T-helper 17 cell (primary cell): ENCODE data around the gene GRIK2. TPM values are rescaled to one million over a fixed set of nuclear protein-coding genes. Genes with fewer than 3 reads are reported as not detected.

Source experiments
- ATAC-seq: fragments of 150-1000 bp; cut with Tn5 transposase; 2 replicates; pipeline ENCODE4 v1.10.0; 2021; ENCODE audit warnings: mild to moderate bottlenecking, moderate library complexity
- DNase-seq, 3 donors: peaks; one replicate each; pipeline versions ENCODE4 v3.0.0 to v3.0.0-alpha.2; 2020 to 2021
- H3K9me3 ChIP-seq: one replicate; pipeline ENCODE4 v1.7.0; 2013; ENCODE audit warnings: low read length, mild to moderate bottlenecking; ENCODE audit not compliant: control insufficient read depth, poor library complexity, severe bottlenecking
- H3K27ac Mint-ChIP-seq: one replicate; pipeline ENCODE4 v1.8.0; 2022; ENCODE audit warnings: mild to moderate bottlenecking, moderate library complexity, mixed read lengths
- H3K27me3 Mint-ChIP-seq: one replicate; pipeline ENCODE4 v1.8.0; 2022; ENCODE audit warnings: mixed read lengths
- H3K36me3 Mint-ChIP-seq: one replicate; pipeline ENCODE4 v1.8.0; 2022; ENCODE audit warnings: low read depth, mixed read lengths
- H3K4me1 Mint-ChIP-seq: one replicate; pipeline ENCODE4 v1.8.0; 2022; ENCODE audit warnings: mild to moderate bottlenecking, mixed read lengths
- H3K4me3 Mint-ChIP-seq: one replicate; pipeline ENCODE4 v1.8.0; 2022; ENCODE audit warnings: mild to moderate bottlenecking, moderate library complexity, mixed read lengths
- total RNA-seq, 4 donors: library from RNA in 2 of 4; stranded (reverse) in 2 of 4; gene quantifications; one replicate each; pipeline ENCODE4 v1.2.3 and lab custom pipeline; 2022 to 2026

Gene GRIK2
- total RNA-seq, 2 donors from 2014 or later, result not detected

DNA sequence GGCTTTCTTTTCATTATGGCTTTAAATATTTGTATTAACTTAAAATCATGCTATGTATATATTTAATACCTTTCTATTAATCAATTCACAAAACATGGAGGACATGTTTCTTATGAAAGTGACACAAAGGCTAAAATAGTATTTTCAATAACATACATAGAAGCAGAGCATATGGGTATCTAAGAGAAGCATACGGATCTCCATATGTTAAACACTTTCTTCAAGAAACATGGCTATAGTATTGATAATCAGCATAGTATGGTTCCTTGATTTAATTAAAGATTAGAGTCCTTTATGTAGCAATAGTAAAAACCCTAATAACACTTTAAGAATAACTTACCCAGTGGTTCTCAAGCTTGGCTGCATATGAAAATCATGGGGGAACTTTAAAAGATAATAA lies 58.5 kb downstream of the GRIK2 start:
- H3K9me3 ChIP-seq, result no peaks in the 10 kb centered on the region
- no peak for DNase-seq
- ATAC-seq, result no peak
- no peaks in the 10 kb centered on the region for H3K4me1 Mint-ChIP-seq
- H3K4me3 Mint-ChIP-seq, result no peak overlapping the region
- no peaks in the 10 kb centered on the region for H3K27me3 Mint-ChIP-seq
- H3K36me3 Mint-ChIP-seq, result no peaks in the 10 kb centered on the region
- H3K27ac Mint-ChIP-seq, result no peak overlapping the region

DNA sequence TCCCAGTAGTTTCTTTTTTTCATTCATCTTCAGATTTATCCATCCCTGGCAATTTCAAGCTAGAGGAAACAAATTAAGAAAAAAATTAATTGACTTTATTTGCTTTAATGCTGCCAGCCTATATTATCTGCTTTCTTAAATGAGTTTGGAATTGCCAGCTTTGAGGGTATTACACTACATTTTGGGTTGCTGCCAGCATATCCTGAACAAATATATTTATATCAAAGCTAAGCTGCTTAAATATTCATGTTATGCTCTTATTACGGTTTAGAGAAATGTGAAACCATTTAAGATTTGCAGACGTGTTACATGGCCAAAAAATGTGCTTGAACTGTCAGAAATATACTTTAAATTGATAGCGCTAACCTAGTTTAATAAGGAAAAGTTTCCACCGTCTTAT lies 59.7 kb downstream of the GRIK2 start:
- H3K36me3 Mint-ChIP-seq, result no peaks in the 10 kb centered on the region
- no peaks in the 10 kb centered on the region for H3K4me1 Mint-ChIP-seq
- H3K27me3 Mint-ChIP-seq, result no peaks in the 10 kb centered on the region
- no peak overlapping the region for H3K27ac Mint-ChIP-seq
- ATAC-seq (no peak), DNase-seq (no peak)
- no peaks in the 10 kb centered on the region for H3K9me3 ChIP-seq
- H3K4me3 Mint-ChIP-seq, result no peak overlapping the region

DNA sequence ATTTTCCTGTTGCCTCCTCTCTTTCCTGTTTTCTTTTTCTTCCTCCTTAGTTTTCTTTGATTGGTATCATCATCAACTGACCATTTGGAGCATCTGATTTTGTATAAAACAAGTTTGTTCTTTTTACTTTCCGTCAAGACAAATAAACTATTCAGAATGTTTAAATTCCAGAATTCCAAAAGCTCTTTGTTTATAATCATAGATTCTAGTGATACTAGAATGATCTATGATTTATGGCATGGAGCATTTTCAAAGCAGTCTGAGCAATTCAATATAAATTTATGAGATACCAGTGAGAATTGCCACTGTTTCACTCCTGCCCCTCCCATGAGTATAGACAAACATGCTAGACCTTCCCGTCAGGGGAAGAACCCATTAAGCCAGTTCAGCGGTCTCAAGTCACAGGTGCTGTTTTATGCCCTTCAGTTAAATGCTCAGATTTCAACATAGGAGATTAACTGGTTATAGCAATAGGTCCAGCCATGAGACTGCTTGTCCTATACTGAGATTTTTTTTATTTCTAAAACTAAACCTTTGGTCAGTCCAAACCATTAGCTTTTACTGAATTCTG lies 60.7 kb downstream of the GRIK2 start:
- H3K27me3 Mint-ChIP-seq, result no peaks in the 10 kb centered on the region
- H3K4me1 Mint-ChIP-seq, result no peaks in the 10 kb centered on the region
- no peak overlapping the region for H3K27ac Mint-ChIP-seq
- no peaks in the 10 kb centered on the region for H3K9me3 ChIP-seq
- ATAC-seq (no peak), DNase-seq (no peak)
- H3K4me3 Mint-ChIP-seq, result no peak overlapping the region
- no peaks in the 10 kb centered on the region for H3K36me3 Mint-ChIP-seq

DNA sequence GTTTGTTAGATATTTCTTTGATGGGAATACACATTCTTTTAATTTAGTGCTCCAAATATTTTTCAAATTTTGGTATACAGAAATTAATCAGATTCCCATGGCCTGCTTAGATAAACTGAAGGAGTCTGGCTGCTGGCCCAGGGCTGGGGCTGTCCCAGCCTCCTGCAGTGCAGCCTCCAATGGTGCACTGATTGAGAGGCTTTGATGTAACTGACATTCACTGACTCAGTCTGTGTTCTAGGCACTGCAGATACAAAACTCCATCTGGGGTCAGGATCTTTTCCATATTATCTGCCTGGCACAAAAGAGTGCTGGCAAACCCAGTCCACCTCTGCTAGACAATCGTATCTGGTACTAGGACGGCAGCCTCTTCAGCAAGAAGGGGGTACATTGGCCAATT lies 64.8 kb downstream of the GRIK2 start:
- DNase-seq (no peak), ATAC-seq (no peak)
- Mint-ChIP-seq H3K27me3 (no peaks in the 10 kb centered on the region), H3K27ac (no peak overlapping the region), H3K4me3 (no peak overlapping the region), H3K36me3 (no peaks in the 10 kb centered on the region), H3K4me1 (no peaks in the 10 kb centered on the region)
- H3K9me3 ChIP-seq, result no peaks in the 10 kb centered on the region

DNA sequence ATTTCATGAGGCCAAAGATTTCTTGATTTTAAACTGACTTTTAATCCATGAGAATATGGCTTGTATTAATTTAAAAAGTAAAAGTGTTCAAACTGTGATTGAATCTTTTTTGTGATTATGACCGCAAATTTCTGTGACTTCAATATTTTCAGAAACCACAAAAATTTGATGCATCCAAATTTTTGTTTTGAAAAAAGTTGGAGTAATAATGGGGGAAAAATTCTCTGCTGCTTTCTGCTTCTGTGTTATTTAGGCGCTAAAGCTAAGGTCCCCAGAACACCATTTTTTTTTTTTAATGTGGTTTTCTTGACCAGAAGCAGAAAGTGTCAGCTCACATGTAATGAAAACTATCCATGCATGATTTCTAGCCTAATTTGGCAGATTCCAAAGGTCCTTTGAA lies 65.3 kb downstream of the GRIK2 start:
- H3K4me1 Mint-ChIP-seq, result no peaks in the 10 kb centered on the region
- ATAC-seq, result no peak
- no peaks in the 10 kb centered on the region for H3K27me3 Mint-ChIP-seq
- no peaks in the 10 kb centered on the region for H3K36me3 Mint-ChIP-seq
- no peak overlapping the region for H3K4me3 Mint-ChIP-seq
- H3K9me3 ChIP-seq, result no peaks in the 10 kb centered on the region
- DNase-seq, result no peak
- H3K27ac Mint-ChIP-seq, result no peak overlapping the region

DNA sequence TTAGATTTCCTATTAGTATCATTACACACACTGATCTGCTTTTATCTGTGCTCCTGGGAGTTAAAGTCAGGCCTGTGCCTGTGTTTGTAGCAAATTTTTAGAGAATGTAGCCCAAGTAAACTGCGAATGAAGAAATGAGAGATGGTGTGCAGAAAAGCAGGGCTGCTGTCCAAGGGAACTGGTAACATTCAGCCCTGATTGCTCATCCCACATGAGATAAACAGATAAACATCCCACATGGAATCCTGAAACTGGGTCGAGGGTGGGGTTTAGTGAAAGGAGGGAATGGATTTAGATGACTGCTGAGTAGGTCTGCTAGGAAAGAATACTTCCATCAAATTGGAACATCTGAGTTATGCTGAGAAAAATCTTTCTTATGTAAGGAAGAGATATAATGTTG lies 69.1 kb downstream of the GRIK2 start:
- ATAC-seq, result no peak
- H3K4me3 Mint-ChIP-seq, result no peak overlapping the region
- no peaks in the 10 kb centered on the region for H3K4me1 Mint-ChIP-seq
- H3K9me3 ChIP-seq, result no peaks in the 10 kb centered on the region
- H3K36me3 Mint-ChIP-seq, result no peaks in the 10 kb centered on the region
- H3K27me3 Mint-ChIP-seq, result no peaks in the 10 kb centered on the region
- no peak for DNase-seq
- H3K27ac Mint-ChIP-seq, result no peak overlapping the region

DNA sequence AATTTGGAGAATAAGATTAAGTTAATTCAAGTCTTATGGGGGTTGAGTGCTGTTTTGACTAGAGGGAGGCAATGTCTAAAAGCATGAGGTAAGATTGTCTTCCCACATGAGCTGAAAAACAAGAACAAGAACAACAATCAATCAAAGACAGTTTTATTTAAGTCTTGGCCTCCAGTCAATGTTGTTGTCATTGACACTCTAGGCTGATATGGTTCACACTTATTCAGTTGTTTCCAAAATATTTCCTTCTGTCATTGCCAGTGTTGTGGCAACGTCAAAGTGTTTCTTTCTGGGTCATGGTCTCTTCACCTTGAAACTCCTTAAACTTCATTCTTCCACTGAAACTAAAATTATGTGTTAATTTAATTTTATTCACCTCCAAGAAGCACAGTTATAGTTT lies 72.4 kb downstream of the GRIK2 start:
- Mint-ChIP-seq H3K27ac (no peak overlapping the region), H3K4me1 (no peaks in the 10 kb centered on the region), H3K4me3 (no peak overlapping the region), H3K27me3 (no peaks in the 10 kb centered on the region), H3K36me3 (no peaks in the 10 kb centered on the region)
- H3K9me3 ChIP-seq, result no peaks in the 10 kb centered on the region
- no peak for ATAC-seq
- DNase-seq, result no peak

DNA sequence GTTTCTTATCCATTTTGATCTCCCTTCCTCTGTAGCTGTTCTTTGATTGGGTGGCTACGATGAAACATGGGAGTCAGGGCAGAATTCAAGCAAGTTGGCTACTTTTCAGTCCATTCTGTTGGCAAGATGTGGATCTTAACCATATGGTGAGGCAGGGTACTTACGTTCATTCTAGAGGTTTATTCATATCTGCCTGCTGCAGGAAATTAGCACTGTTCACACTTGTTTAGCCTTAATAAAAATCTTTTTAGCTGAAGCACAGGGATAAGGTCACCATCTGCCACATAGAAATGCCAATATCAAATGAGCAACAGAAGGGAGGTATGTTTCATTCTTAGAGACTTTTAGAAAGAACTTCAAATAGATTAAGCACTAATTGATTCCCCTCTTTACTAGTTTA lies 83.9 kb downstream of the GRIK2 start:
- Mint-ChIP-seq H3K4me3 (no peak overlapping the region), H3K27me3 (no peaks in the 10 kb centered on the region), H3K4me1 (no peaks in the 10 kb centered on the region), H3K27ac (no peak overlapping the region), H3K36me3 (no peaks in the 10 kb centered on the region)
- ATAC-seq (no peak), DNase-seq (no peak)
- no peaks in the 10 kb centered on the region for H3K9me3 ChIP-seq

DNA sequence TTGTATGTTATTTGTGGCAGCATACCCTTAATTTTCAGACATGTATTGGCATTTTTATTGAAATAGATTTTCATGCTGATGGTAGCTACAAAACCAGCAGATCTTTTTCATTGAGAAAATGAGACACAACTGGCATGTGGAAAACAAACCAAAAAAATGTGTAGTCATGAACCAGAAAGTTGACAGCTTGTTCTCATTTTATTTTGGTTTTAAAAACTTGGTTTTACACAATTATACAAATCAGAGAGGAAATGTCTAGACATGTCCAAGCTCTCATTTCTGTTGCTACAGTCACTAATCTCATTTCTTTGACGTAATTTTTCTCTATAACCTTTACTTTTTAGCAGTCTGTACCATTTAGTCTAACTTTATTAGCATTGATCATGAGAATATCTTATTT lies 85.4 kb downstream of the GRIK2 start:
- ATAC-seq (no peak), DNase-seq (no peak)
- H3K9me3 ChIP-seq, result no peaks in the 10 kb centered on the region
- Mint-ChIP-seq H3K27ac (no peak overlapping the region), H3K4me1 (no peaks in the 10 kb centered on the region), H3K4me3 (no peak overlapping the region), H3K36me3 (no peaks in the 10 kb centered on the region), H3K27me3 (no peaks in the 10 kb centered on the region)

DNA sequence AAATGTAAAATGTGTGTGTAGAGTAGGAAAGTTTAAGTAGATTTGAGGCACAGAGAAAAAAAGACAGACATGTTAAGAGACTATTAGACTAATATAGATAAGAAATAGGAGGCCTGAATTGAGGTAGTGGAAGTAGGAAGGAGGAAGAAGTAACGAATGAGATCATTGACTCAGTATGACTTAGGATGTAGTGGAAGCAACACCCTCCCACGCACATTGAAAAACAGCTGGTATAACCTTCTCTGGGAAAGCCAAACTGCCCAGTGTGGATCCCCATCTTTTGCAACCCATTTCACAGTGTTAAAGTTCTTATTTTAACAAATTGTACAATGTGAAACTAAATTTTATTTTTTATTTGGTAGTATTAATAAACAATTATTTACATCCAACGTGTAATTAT lies 89.1 kb downstream of the GRIK2 start:
- no peak for ATAC-seq
- Mint-ChIP-seq H3K4me1 (no peaks in the 10 kb centered on the region), H3K36me3 (no peaks in the 10 kb centered on the region), H3K27me3 (no peaks in the 10 kb centered on the region), H3K27ac (no peak overlapping the region), H3K4me3 (no peak overlapping the region)
- no peaks in the 10 kb centered on the region for H3K9me3 ChIP-seq
- no peak for DNase-seq

DNA sequence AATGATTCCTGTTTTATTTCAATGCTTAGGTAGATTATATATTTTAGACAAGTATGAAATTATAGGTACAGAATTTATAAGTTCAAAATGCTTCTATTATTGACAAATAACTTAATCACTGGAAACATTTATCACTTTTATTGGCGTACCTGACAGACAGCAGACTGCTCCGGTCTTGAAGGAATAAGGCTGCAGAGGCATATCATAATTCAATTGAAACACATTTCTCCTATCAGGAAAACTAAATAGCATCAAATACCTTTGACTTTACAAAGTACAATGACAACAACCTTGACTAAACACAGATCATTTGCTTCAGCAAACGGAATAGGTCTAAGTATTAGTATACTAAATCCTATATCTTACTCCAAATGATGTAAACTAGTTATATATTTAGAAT lies 91.3 kb downstream of the GRIK2 start:
- ATAC-seq (no peak), DNase-seq (no peak)
- no peaks in the 10 kb centered on the region for H3K4me1 Mint-ChIP-seq
- no peaks in the 10 kb centered on the region for H3K9me3 ChIP-seq
- no peak overlapping the region for H3K27ac Mint-ChIP-seq
- no peaks in the 10 kb centered on the region for H3K27me3 Mint-ChIP-seq
- no peaks in the 10 kb centered on the region for H3K36me3 Mint-ChIP-seq
- no peak overlapping the region for H3K4me3 Mint-ChIP-seq

DNA sequence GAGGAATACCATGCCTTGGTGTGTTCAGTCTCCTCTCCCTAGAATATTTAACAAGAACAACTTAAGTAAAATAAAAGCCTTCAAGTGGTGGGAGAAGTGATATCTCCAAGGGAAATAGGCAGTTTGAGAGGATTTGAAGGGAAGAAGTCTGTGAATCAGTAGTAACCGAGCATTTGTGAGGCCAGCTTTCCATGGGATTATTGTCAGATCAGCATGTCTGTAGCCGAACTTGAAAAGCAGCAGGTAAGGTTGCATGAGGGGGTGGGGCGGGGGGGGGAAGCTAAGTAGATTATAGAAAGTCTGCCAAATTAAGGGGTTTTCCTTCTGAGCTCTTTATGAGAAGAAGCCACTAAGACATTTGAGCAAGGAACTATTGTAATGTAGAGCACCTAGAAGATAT lies 92.6 kb downstream of the GRIK2 start:
- DNase-seq (no peak), ATAC-seq (no peak)
- no peaks in the 10 kb centered on the region for H3K9me3 ChIP-seq
- no peaks in the 10 kb centered on the region for H3K27me3 Mint-ChIP-seq
- no peak overlapping the region for H3K4me3 Mint-ChIP-seq
- H3K36me3 Mint-ChIP-seq, result no peaks in the 10 kb centered on the region
- no peaks in the 10 kb centered on the region for H3K4me1 Mint-ChIP-seq
- no peak overlapping the region for H3K27ac Mint-ChIP-seq

DNA sequence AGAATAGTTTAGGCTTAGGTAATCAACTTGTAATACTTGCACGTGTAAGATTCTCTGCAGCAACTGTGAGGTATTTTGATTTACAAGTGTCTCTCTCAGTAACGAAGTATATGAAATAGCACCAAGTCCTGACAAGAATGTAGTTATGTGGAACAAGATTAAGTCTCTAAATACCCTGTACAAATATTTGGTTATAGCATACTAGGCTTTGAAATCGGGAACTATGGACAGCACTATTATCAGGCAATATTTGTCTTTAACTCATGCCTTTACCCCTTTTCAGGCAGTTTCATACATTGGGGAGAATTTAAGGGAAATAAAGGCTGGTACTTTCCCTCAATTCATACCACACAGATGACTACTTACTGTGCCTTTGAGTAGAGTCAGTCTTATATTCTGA lies 93.2 kb downstream of the GRIK2 start:
- DNase-seq, result no peak
- no peaks in the 10 kb centered on the region for H3K27me3 Mint-ChIP-seq
- no peaks in the 10 kb centered on the region for H3K36me3 Mint-ChIP-seq
- H3K4me3 Mint-ChIP-seq, result no peak overlapping the region
- H3K4me1 Mint-ChIP-seq, result no peaks in the 10 kb centered on the region
- no peak for ATAC-seq
- no peak overlapping the region for H3K27ac Mint-ChIP-seq
- H3K9me3 ChIP-seq, result peaks cover under 1% of the 10 kb centered on the region

DNA sequence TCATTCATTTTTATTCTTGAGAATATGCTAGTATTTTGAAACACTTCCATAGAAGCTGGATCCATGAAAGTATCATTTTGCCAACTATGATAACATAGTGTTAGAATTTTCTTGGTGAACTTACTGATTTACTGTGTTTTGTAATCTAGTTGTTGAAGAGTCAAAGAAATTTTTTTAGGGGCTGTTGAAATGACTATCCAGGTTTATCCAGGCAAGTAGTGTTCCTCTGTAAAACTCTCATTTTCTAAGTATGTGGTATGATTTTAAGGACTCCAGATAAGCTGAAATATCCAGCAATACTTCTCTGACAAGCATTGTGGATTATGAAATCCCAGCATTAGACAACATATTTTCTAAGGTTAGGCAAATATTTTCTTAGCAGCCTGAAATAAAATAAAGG lies 95.9 kb downstream of the GRIK2 start:
- no peaks in the 10 kb centered on the region for H3K4me1 Mint-ChIP-seq
- H3K9me3 ChIP-seq, result peaks cover 2% of the 10 kb centered on the region
- no peak overlapping the region for H3K27ac Mint-ChIP-seq
- no peak overlapping the region for H3K4me3 Mint-ChIP-seq
- DNase-seq (no peak), ATAC-seq (no peak)
- H3K27me3 Mint-ChIP-seq, result no peaks in the 10 kb centered on the region
- no peaks in the 10 kb centered on the region for H3K36me3 Mint-ChIP-seq

DNA sequence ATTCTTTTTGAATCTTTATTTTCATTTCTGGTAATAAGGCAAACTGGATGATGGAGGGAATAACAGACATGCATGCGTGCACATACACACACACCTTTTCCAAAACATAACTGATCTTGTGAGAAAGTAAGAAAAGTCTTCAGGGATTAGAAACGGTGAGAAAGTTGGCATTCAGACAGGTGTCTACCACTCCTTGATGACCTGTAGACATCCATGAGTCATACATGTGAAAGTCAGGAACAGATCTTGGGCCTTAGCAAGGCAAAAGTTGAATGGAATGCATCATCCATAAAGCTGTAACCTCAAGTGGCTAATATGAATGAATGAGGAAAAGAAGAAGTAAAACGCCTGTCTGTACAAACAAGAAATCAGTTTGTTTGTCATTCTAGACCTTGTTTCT lies 97.3 kb downstream of the GRIK2 start:
- H3K9me3 ChIP-seq, result peaks cover 2% of the 10 kb centered on the region
- H3K27ac Mint-ChIP-seq, result no peak overlapping the region
- H3K27me3 Mint-ChIP-seq, result no peaks in the 10 kb centered on the region
- ATAC-seq (no peak), DNase-seq (no peak)
- no peak overlapping the region for H3K4me3 Mint-ChIP-seq
- H3K4me1 Mint-ChIP-seq, result no peaks in the 10 kb centered on the region
- H3K36me3 Mint-ChIP-seq, result no peaks in the 10 kb centered on the region
